ENCODE results near the gene NFATC3.
"Not testable (repeated sequence)": the region's sequence is repeated elsewhere in the genome, so short reads cannot be mapped to it uniquely, and the experiment has no call there.

Gene NFATC3

DNA sequence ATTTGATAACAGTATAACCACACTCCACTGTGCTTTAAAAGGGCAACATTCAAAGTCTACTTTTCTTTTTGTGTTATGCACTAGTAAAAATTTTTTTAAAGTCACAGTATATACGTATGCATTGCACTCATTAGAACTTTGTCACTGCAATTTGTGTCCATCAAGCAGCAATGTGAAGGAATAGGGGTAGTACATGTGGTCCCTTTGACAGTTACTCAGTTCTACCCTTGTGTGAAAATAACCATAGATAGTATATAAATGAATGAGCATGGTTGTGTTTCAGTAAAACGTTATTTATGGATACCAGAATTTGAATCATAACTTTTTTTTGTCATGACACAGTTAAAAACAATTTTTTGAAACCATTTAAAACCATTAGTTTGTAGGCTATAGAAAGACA, 30.7 kb downstream of the NFATC3 start:
- DNase-seq (ENCODE audit: extremely low read depth, low read depth), result no peak
- TF ChIP-seq, protein P1, sequence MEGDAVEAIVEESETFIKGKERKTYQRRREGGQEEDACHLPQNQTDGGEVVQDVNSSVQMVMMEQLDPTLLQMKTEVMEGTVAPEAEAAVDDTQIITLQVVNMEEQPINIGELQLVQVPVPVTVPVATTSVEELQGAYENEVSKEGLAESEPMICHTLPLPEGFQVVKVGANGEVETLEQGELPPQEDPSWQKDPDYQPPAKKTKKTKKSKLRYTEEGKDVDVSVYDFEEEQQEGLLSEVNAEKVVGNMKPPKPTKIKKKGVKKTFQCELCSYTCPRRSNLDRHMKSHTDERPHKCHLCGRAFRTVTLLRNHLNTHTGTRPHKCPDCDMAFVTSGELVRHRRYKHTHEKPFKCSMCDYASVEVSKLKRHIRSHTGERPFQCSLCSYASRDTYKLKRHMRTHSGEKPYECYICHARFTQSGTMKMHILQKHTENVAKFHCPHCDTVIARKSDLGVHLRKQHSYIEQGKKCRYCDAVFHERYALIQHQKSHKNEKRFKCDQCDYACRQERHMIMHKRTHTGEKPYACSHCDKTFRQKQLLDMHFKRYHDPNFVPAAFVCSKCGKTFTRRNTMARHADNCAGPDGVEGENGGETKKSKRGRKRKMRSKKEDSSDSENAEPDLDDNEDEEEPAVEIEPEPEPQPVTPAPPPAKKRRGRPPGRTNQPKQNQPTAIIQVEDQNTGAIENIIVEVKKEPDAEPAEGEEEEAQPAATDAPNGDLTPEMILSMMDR (IDR thresholded peaks at IDR 0.05; ENCODE audit: low read depth, low read length), result no peak

DNA sequence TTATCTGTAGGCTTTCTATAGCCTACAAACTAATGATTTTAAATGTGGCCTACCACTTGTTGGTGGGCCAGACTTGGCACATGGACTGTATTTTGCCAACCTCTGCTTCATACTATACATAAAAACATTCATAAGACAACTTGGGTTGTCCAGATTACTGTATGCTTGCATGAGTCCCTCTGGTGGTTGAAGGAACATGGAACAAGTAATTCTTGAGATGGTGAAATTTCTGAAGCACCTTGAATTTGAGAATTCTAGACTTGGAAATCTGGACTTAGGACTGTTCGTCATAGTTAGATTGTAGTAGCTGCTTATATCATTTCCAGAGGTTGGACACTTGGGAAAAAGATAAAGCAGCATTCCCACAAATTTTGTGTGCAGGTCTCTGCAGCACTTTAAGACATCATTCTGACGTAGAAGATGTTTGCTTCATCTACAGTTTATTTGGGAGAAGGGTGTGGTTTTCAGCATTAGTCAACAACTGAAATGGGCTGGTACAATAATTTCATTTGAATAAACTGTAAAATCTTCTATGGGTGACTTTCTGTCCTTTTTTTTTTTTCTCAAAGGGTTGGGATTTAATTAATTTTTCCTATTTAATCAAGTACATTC, 31.2 kb downstream of the NFATC3 start:
- DNase-seq (ENCODE audit: extremely low read depth, low read depth), result no peak

DNA sequence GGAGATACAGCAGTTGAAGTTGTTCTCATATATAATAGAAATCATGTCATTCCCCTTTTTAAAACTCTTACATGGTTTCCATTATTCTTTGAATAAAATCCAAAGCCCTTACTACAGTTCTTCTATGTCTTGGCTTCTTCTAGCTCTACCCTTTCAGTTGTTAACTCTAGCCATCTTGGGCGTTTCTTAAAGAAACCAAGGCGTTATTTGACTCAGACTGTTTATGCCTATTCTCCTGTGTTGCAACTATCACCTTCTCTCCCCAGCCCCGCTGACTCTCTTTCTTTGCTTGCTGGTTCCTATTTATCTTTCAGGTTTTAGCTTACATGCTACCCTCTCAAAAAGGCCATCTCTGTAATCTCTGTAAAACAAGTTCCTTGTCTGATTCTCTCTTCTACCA, 32.7 kb downstream of the NFATC3 start:
- TF ChIP-seq, protein P1 (IDR thresholded peaks at IDR 0.05; ENCODE audit: low read depth, low read length), result no peak
- no peak for DNase-seq (ENCODE audit: extremely low read depth, low read depth)

More for the DNA sequence above, 31.2 kb downstream of the NFATC3 start:
- TF ChIP-seq, protein P1 (IDR thresholded peaks at IDR 0.05; ENCODE audit: low read depth, low read length), result peak; percentile 39

GRCh38 chr16:68118954-68119353, 33.8 kb downstream of the NFATC3 start:
- not testable (repeated sequence) for DNase-seq (ENCODE audit: extremely low read depth, low read depth)

DNA sequence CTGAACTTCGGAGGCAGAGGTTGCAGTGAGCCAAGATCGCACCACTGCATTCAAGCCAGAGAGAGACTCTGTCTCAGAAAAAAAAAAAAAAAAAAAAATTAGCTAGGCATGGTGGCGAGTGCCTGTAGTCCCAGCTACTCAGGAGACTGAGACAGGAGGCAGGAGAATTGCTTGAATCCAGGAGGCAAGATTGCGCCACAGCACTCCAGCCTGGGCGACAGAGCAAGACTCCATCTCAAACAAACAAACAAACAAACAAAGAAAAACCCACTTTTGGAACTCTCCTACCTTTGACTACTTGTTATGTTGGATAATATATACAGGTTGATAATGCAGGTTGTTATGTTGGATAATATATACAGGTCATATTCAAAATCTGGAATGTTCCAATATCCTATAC, 35.3 kb downstream of the NFATC3 start:
- not testable (repeated sequence) for DNase-seq (ENCODE audit: extremely low read depth, low read depth)

GRCh38 chr16:68126395-68126794, 41.2 kb downstream of the NFATC3 start:
- no peak for DNase-seq (ENCODE audit: extremely low read depth, low read depth)

DNA sequence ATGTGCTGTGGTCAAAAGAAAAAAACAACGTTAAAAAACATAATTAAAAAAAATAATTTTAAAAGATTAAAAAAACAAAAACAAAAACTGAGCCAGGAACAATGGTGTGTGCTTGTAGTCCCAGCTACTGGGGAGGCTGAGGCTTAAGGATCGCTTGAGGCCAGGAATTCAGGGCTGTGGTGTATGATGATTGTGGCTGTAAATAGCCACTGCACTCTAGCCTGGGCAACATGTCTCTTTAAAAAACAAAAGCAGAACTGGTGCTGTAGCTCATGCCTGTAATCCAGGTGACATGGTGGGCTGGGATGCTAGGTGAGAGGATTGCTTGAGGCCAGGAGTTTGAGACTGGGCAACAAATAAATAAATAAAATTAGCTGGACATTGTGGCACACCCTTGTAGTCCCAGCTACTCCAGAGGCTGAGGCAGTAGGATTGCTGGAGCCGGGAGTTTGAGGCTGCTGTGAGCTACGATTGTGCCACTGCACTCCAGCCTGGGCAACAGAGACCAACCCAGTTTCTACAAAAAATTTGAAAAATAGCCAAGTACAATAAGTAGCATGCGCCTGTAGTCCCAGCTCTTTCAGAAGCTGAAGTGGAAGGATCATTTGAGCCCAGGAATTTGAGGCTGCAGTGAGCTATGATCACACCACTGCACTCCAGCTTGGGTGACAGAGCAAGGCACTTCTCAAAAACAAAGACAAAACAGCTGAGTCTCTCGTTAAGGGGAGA, 43.6 kb downstream of the NFATC3 start:
- TF ChIP-seq, protein P1 (IDR thresholded peaks at IDR 0.05; ENCODE audit: low read depth, low read length), result no peak
- DNase-seq (ENCODE audit: extremely low read depth, low read depth), result peak; percentile 11

More at GRCh38 chr16:68126395-68126794, 41.2 kb downstream of the NFATC3 start:
- TF ChIP-seq, protein P1 (IDR thresholded peaks at IDR 0.05; ENCODE audit: low read depth, low read length), result no peak

GRCh38 chr16:68130520-68130919, 45.4 kb downstream of the NFATC3 start:
- no peak for DNase-seq (ENCODE audit: extremely low read depth, low read depth)
- TF ChIP-seq, protein P1 (IDR thresholded peaks at IDR 0.05; ENCODE audit: low read depth, low read length), result no peak

Measured in AG09319 (cell line).